Measurements from ENCODE around the gene SYCP3.
"Not testable (repeated sequence)": the region's sequence is repeated elsewhere in the genome, so short reads cannot be mapped to it uniquely, and the experiment has no call there.

The SYCP3 gene

DNA sequence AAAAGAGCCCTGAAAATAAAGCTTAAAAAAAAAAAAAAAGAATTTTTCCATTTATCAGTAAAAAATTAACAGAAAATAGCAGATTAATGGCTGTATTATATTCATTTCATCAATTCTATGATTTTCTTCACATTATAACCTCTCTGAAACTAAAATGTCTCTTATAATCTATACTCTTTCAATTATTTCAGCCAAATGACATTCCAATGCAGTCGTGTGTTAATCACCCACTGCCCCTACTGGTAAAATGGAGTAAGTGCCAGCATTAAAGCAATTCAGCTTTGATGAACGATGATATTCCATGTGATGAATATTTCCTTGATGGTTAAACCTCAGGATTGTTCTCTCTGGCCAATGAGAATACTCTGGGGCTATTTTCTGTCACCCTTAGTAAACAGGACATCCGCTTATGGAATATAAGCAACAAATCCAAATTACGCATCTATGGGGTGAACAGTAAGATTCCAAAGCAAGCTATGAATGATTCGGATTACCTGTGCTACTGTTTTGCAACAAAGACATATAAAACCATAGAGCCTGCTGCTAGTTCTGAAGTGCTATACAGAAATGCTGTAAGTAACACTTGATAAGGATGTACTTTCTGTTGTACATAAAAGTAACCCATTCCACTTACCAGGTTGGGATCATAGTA lies 20.3 kb upstream of the SYCP3 start:
- DNase-seq = peak; percentile 16 to 55

DNA sequence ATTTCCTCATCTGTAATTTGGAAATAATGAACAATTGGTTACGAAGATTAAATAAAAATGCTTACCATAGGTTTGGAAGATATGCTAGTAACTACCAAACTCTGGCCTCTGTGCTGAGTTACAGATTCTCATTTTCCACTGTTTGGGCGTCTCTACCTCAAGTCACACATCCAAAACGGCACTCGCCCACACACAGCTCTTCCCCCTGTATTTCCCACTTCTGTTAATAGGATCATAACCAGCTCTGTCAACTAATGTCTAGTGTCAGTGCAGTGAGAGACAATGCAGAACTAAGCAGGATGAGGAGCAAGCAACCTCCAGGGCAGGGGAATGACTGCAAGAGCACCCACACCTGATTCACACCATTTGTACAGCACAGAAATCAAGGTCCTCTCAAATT lies 10.9 kb upstream of the SYCP3 start:
- no peak for DNase-seq

DNA sequence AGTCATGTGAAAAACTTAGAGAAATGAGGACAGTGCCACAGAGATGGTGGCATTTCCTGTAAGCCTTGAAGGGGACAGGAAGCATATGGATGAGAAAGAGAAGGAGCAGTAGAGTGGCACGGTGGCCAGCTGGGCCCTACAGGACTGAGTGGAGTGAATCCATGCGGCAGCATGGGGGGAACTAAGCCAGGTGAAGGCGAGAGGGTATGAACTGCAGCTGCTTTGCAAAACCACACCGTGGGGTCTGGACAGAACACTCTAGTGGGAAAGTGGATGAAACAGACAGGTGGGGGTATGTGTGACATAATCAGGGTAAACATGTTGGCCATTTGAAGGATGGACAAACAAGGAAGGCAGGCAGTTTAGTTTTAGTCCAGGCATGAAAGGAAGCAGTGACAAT lies 10.4 kb upstream of the SYCP3 start:
- DNase-seq = no peak

DNA sequence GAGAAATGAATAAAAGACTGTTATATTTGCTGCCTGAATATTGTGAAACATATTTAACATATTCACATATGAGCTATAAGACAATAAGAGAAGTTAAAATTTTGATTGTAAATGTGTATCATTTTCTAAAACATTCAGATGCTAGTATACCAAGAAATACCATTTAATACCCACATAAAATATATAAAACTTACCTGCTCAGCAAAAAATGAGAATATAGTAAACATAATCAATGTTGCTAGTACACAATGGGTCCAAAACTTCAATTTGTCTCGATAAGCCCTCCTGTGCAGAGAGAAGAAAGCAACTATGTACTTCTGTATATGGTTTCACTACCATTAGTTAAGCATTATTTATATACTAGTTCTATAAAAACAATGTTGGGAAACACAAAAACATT lies 9.6 kb upstream of the SYCP3 start:
- DNase-seq = no peak

DNA sequence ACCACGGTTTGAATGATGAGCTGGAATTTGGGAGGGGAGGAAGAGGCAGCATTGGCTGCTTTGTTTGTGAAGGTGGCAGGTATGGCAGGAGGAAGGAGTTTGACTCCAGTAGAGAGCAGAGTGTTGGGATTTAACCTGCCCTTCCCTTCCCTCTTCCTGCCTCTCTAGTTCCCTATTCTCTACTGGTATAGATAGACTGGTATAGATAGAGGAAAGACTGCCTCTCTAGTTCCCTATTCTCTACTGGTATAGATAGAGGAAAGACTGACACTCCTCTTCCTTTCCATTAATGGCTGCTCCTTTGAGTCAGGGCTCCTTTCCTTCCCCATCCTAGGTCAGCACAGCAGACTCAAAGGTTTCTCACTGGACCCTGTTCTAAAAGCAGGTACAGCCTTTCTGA lies 8.4 kb upstream of the SYCP3 start:
- no peak for DNase-seq

DNA sequence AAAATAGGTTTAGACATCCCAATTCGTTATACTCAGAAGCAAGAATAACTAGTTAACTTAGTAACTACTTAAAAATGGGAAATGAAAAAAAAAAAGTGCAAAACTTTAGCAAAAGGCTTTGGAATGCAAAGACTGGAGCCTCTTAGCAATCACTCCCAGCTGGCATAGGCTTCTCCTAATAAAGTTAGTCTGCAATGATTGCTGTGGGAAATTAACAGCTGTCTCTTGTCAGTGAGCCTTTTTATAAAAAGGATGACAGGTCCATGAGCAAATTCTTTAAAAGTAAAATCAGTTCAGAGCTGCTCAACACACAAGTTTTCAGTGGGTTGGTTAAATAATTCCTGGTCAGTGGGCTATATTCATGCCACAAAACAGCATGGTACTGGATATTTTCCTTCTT lies 7.4 kb upstream of the SYCP3 start:
- no peak for DNase-seq

DNA sequence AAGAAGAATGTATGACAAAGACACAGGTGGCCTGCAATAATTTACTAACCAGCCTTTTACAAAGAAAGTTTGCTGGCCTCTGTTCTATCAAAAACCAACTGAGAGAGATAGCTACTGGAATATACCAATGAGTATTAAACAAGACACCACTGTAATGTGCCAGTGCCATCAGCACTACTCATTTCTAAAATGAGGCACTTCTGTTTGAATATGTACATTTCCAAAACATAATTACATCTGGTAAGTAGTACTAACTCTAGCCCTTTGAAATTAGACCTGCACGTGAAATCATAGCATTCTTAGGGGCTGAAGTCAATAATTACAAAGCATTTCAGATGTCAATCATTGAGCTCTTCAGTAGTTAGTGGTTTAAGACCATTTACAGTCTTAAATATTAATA lies 6.9 kb upstream of the SYCP3 start:
- DNase-seq = no peak

DNA sequence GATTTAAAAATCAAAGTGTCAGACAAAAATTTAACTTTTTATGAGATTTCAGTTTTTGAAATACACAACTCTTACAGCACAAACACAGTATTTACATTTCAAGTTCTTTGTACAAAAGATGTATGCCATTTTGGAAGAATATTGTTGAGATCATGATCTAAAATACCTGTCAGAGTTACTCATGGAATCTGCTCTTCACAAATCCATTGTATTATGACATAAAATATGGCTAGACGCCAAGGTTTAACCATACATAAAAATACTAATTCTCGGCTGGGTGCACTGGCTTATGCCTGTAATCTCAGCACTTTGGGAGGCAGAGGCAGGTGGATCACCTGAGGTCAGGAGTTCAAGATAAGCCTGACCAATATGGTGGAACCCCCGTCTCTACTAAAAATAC lies 6.2 kb upstream of the SYCP3 start:
- DNase-seq = no peak

DNA sequence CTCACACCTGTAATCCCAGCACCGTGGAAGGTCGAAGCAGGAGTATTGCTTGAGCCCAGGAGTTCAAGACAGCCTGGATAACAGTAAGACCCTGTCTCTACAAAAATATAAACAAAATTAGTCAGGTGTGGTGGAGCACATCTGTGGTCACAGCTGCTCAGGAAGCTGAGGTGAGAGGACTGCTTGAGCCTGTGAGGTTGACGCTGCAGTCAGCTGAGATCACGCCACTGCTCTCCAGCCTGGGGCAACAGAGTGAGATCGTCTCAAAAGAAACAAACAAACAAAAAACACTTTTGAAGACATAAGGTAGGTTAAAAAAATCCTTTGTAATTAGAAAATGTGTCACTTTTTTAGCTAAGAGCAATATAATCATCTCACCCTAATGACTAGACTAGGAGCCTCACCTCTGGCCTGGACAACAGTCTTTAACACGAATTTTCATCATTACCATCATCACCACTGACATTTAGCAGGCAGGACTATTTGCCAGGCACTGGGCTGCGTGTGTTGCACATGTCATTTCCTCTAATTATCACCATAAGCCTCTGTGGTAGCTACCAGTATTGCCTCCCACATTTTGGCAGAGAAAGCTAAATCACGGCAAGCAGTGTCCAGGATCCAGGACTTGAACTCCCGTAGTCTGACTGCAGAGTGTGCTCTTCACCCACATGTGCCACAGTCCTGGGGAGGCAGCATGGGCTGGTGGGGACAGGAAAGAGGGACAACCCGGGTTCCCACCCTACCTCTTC lies 4.6 kb upstream of the SYCP3 start:
- no peak for DNase-seq

DNA sequence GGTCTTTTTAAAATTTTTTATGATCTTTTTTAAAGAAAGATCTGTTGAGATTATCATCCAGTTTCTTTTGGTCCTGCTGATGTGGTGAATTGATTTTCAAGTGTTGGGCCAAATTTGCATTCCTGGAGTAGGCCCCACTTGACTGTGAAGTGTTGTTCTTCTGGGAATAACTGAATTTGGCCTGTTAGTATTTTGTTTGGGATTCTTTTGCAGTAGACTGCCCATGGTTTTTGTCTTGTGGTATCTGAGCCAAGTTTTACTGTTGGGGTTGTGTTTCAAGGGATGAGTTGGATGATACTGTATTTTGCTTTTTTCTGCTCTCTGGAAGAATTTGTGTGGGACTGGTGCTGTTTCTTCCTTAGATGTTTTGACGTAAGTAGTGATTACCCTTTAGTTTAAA lies 4.0 kb upstream of the SYCP3 start:
- no peak for DNase-seq

DNA sequence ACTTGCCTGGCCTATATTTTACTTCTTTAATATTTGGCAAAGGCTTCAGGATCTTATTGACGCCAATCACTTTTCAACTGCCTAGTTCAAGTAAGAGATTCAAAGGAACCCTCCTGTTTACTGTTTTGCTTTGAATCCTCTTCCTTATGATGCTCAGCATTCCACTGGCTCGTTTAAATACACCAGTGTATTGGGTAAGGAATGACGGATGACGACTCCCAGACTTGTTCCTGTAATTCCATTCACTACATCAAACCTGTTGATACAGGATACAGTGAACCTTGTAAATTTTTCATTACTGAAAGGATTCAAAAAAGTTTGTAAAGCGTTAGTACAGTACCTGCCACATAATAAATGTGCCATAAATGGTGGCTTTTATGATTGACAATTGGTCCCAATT lies 1.7 kb upstream of the SYCP3 start:
- no peak for DNase-seq

DNA sequence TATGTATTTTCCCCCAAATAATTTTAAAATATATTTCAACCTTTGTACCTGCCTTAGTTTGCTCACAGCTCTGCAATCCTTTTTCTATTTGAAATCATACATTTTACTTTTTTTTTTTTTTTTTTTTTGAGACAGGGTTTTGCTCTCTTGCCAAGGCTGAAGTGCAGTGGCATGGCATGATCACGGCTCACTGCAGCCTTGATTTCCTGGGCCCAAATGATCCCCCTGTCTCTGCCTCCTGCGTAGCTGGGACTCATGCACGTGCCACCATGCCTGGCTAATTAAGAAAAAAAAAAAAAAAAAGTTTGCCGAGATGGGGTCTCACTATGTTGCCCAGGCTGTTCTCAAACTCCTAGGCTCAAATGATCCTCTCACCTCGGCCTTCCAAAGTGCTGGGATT lies 1.3 kb upstream of the SYCP3 start:
- no peak for DNase-seq

DNA sequence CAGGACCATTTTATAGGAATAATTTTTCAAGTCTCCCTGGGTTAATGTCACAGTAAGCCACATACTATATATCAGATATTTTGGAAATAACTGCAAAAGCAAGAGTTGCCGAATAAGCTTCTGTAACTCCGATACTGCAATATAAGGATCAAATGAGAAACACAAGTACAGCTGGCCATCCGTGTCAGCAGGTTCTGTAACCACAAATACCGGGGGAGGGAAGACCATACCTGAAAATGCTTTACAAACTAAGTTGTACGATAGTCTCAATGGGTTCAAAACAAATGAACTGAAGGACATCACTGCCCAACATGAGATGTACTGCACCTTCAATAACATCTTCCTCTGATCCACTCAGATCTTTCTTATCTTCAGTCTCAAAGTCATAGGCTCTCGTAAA lies 1.8 kb downstream of the SYCP3 start:
- DNase-seq = no peak

DNA sequence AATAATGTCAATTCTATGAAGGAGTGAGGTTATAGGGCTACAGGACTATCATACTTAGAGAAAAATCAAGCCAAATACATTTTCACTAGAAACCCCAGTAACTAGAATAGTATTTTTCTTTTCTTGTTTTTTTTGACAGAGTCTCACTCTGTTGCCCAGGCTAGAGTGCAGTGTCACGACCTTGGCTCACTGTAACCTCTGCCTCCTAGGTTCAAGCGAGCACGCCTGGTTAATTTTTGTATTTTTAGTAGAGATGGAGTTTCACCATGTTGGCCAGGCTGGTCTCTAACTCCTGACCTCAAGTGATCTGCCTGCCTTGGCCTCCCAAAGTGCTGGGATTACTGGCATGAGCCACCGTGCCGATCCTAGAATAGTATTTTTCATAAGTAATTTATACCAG lies 4.8 kb downstream of the SYCP3 start:
- not testable (repeated sequence) for DNase-seq

DNA sequence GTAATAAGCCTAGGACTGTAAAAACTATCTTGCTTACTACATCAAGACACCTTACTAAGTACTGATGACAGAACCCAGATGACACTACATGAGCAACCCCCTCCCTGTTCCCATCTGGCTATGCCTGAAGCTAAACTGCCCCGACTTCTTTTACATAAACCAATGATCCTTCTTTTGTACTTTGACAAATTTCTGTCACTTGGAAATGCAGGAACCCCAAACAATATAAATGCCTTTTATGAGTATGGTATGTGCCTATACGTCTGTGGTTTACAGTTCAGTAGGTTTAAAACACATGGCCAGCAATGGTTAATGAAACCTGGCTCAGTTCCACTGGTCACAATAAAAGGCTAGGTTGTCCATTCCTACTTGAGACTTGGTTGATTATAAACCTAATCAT lies 6.1 kb downstream of the SYCP3 start:
- DNase-seq = no peak

DNA sequence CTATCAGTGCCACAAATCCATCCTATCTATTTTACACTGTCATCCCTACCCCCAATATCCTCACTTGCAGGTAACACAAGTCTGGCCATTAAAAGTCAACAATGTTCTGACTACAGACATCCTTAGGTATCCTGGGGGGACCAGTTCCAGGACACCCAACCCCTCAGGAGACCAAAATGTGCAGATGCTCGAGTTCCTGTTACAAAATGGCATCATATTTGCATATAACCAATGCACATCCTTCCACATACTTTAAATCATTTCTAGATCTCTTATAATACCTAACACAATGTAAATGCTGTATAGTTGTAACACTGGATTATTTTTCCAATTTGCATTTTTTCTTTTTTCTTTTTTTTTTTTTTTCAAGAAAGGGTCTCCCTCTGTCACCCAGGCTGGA lies 6.9 kb downstream of the SYCP3 start:
- DNase-seq = no peak

DNA sequence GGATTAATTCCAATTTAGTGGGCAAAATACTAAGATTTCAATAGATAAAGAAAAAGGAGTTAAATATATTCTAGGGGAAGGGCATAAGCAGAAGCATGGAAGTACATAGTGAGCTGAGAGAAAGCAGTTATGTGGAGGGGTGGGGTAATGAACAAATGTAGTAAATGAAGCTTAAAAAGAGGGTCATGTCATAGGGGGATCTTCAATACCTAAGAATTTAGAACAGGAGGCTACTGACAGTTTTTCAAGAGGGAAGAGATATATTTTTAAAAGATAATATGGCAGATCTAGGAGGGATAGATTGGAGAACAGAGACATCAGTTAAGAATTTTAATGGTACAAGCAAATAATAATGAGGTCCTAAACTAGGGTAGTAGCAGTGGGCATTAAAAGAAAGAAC lies 9.4 kb downstream of the SYCP3 start:
- no peak for DNase-seq

DNA sequence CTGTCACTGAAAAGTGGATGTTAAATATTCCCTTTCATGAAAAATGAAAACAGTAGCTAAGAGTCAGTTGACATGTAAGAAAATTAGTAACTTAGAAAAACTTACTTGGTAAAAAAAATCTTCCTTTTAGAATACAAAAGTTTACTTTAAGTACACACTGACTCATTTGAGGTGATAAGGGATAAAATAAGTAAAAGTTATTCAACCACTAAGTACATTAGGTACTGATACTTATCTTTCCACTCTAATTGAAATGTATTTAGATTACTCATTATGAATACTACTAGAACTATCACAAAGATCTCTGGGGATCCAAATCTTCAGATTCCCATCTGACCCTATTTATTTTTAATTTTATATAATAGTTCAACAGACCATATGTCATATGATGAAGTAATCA lies 12.2 kb downstream of the SYCP3 start:
- no peak for DNase-seq

DNA sequence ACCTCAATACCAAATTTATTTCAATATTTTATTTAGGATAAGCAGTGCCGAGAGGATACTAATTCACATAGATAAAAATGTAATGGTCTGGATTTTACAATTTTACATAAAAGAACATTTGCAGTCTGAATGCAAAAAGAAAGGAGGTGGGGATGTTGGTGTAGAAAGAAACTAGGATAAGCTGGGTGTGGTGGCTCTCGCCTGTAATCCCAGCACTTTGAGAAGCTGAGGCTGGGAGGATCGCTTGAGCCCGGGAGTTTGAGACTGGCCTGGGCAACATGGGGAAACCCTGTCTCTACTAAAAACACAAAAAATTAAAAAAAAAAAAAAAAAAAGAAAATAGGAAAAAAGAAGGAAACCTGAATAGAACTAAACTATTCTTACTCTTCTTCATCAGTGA lies 16.9 kb downstream of the SYCP3 start:
- no peak for DNase-seq

DNA sequence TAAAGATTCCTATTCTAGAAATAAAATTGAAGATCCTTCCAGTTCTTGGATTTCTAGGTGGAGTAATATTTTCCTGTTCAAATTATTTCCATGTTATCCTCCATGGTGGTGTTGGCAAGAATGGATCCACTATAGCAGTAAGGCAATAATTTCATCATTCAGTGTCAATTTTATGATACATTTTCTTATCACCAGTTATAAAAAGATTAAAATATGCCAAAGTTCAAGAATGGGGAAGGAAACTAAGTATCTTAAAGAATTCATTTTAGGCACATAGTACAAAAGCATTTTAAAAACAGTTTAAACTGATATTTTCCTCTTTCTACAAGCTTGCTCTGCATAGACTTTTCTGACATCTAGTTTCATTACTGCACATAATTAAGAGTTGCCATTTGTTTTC lies 19.1 kb downstream of the SYCP3 start:
- DNase-seq = no peak

DNA sequence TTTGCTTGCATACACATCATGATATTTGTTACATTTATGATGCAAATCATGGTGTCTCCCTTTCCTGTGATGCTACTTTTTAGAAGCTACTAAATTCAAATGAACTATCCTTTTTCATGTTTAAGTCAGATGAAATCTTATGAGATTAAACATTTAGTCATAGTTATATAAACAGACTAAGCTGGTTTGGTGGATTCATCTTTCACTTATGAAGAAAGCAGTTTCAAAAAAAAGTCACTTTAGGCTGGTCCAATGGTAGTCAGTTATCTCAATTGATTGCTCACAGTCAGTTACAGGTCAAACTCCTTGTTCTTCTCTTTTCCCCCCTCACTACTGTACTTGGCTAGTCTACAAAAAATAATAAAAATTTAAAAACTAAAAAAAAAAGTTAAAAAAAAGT lies 19.7 kb downstream of the SYCP3 start:
- no peak for DNase-seq

DNA sequence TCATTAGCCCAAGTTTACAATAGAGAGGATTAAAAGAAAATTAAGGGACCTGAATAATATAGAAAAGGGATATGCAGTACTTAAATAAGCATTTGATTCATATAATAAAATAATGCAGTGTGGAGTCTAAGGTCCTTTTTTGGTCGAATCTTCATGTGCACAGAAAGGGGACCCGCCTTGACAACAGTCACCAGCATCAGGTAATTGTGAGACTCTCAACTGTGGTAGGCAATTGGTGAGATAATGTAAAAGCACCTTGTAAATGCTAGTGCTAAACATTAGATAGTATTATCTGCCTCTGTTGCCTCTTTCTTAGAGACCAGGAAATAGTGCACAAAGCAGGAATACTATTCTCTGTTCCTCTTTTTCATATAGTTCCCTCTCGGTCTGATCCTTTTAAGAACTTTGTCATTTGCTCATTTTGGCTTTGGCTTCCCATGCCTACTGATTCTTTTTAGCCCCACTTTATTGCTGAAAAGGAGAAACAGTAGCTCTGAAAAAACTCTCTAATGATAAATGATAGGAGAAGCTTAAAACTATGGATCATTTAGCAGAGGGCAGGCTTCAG lies 24.3 kb downstream of the SYCP3 start:
- no peak for DNase-seq

DNA sequence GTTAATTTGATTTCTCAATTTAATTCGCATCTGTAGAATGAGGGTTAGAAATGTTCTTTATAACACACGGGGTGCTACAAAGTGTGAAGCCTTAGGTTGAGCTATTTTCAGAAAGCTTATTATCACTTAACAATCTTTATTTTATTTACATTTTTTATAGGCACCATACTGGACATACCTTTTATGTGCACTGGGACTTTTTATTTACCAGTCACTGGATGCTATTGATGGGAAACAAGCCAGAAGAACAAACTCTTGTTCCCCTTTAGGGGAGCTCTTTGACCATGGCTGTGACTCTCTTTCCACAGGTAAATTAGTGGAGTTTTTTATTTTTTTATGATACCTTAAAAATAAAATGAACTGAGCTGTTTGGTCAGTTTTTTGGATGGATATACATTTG lies 25.3 kb downstream of the SYCP3 start:
- DNase-seq = no peak

DNA sequence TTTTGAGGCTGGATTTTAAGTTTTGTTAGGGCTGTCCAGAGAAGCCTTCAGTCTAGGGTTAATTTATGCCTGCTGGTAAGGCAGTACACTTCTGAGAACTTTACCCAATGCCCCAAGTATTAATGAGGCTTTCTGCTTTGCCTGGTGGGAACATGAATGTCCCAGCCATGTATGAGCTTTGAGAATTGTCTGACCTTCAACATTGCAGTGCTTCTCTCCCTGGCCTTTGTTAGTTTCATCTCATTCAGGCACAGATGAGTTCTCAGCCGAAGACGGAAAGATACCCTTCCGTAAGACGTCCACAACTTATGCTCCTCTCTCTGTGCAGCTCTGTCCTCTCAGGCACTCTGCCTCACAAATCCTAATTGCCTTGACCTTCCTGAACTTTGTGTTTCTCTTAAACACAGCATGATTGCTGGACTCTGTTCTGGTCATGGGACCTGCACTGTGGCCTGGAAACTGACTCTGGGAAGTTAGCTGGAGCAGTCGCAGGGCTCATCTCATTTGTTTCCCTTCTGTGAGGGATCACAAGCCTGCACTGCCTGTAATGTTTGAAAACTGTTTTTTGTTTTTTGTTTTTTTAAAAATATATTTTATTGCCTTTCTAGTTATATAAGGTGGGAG lies 26.1 kb downstream of the SYCP3 start:
- no peak for DNase-seq
